Globus pallidus (tissue), 1 donor: ENCODE results near the gene MYCBP2.
"Not testable (repeated sequence)": the region's sequence is repeated elsewhere in the genome, so short reads cannot be mapped to it uniquely, and the experiment has no call there.

Source experiments
- DNase-seq: peaks from one replicate; pipeline ENCODE4 v3.0.0-alpha.2; 2015; ENCODE audit warnings: low spot score

The MYCBP2 gene

GRCh38 chr13:77326905-77327604 lies at the start of gene MYCBP2:
Gene MYCBP2, minus strand, starts transcription at chr13:77327094. Its CDS starts 319 bp downstream, at chr13:77326775.
- peak; percentile 98 for DNase-seq

- no peak for DNase-seq
These were observed 48.7 kb upstream of the MYCBP2 start for GRCh38 chr13:77375560-77376108.

GRCh38 chr13:77374786-77375185 lies 47.9 kb upstream of the MYCBP2 start:
- DNase-seq = no peak

- no peak for DNase-seq
These were observed 47.4 kb upstream of the MYCBP2 start for GRCh38 chr13:77374339-77374738.

GRCh38 chr13:77373502-77373901 lies 46.6 kb upstream of the MYCBP2 start:
- no peak for DNase-seq

- no peak for DNase-seq
These were observed 45.4 kb upstream of the MYCBP2 start for GRCh38 chr13:77372275-77372674.

- no peak for DNase-seq
These were observed 44.0 kb upstream of the MYCBP2 start for GRCh38 chr13:77370888-77371287.

GRCh38 chr13:77362166-77362565 lies 35.3 kb upstream of the MYCBP2 start:
- DNase-seq = no peak

GRCh38 chr13:77360032-77360685 lies 33.3 kb upstream of the MYCBP2 start:
- no peak for DNase-seq

- DNase-seq = no peak
These were observed 32.3 kb upstream of the MYCBP2 start for GRCh38 chr13:77359171-77359570.

- no peak for DNase-seq
These were observed 31.1 kb upstream of the MYCBP2 start for GRCh38 chr13:77358001-77358400.

GRCh38 chr13:77356155-77356554 lies 29.3 kb upstream of the MYCBP2 start:
- no peak for DNase-seq

GRCh38 chr13:77353995-77354394 lies 27.1 kb upstream of the MYCBP2 start:
- no peak for DNase-seq

GRCh38 chr13:77351315-77351714 lies 24.4 kb upstream of the MYCBP2 start:
- DNase-seq = peak; percentile 52

- DNase-seq = no peak
These were observed 23.9 kb upstream of the MYCBP2 start for GRCh38 chr13:77350811-77351210.

- DNase-seq = no peak
These were observed 22.5 kb upstream of the MYCBP2 start for GRCh38 chr13:77349365-77349764.

GRCh38 chr13:77347351-77347750 lies 20.5 kb upstream of the MYCBP2 start:
- not testable (repeated sequence) for DNase-seq

- no peak for DNase-seq
These were observed 18.4 kb upstream of the MYCBP2 start for GRCh38 chr13:77345150-77345780.

GRCh38 chr13:77343841-77344240 lies 16.9 kb upstream of the MYCBP2 start:
- DNase-seq = no peak

- DNase-seq = no peak
These were observed 12.5 kb upstream of the MYCBP2 start for GRCh38 chr13:77339408-77339807.

- no peak for DNase-seq
These were observed 12.1 kb upstream of the MYCBP2 start for GRCh38 chr13:77338961-77339401.

- DNase-seq = no peak
These were observed 11.4 kb upstream of the MYCBP2 start for GRCh38 chr13:77338329-77338728.

GRCh38 chr13:77337159-77337558 lies 10.3 kb upstream of the MYCBP2 start:
- DNase-seq = no peak
